GM12874 (cell line): ENCODE results near the gene LBP.

ENCODE experiments used
- TF ChIP-seq, protein P1 (sequence below): IDR thresholded peaks from 2 replicates; pipeline ENCODE4 v1.5.1; 2011; ENCODE audit warnings: low read depth, mild to moderate bottlenecking, control low read depth, low read length, moderate library complexity; ENCODE audit not compliant: insufficient read depth

Gene LBP

GRCh38 chr20:38420388-38421085, 74.3 kb downstream of the LBP start:
- TF ChIP-seq, protein P1, sequence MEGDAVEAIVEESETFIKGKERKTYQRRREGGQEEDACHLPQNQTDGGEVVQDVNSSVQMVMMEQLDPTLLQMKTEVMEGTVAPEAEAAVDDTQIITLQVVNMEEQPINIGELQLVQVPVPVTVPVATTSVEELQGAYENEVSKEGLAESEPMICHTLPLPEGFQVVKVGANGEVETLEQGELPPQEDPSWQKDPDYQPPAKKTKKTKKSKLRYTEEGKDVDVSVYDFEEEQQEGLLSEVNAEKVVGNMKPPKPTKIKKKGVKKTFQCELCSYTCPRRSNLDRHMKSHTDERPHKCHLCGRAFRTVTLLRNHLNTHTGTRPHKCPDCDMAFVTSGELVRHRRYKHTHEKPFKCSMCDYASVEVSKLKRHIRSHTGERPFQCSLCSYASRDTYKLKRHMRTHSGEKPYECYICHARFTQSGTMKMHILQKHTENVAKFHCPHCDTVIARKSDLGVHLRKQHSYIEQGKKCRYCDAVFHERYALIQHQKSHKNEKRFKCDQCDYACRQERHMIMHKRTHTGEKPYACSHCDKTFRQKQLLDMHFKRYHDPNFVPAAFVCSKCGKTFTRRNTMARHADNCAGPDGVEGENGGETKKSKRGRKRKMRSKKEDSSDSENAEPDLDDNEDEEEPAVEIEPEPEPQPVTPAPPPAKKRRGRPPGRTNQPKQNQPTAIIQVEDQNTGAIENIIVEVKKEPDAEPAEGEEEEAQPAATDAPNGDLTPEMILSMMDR, result no peak

- TF ChIP-seq, protein P1, result no peak
These were observed 75.6 kb downstream of the LBP start for GRCh38 chr20:38421915-38422314.

GRCh38 chr20:38423541-38423940, 77.3 kb downstream of the LBP start:
- TF ChIP-seq, protein P1, result no peak

GRCh38 chr20:38424401-38424800, 78.1 kb downstream of the LBP start:
- TF ChIP-seq, protein P1, result no peak

DNA sequence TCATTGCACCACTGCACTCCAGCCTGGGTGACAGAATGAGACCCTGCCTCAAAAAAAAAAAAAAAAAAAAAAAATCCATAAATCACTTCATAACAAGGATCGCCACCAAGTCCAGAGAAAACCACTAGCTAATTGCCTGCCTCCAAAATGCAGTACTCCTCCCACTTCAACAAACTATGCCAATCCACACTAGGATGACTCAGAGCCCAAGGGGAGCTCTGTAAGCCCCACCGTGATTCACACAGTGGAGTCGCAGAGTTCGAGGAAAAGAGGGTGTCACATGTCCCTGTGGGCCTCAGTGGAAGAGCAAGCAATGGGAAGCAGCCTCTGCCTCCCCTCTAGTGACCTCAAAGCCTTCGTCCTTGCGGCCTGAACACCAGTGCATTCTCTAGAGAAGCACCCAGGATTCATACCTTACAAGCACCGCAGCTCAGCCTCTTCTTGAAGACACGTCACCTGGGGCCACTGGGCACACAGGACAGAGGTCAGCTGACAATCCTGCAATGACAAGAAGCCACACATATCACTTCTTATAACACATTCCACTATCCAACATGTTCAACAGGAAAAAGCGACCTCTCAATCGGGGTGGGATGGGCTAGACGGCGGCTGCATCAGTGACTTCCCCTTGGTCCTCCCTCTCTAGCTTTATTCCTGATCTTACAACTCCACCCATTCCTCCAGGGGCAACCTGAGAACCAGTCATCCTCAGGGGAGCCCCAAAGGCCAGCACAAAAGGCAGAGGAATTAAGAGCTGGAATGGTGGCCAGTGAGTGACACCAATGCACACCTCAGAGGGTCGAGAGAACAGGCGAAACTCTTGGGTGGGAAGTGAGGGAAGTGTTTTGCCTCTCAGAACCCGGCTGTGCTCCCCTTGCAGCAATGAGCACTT, 80.0 kb downstream of the LBP start:
- TF ChIP-seq, protein P1, result no peak
